Keratinocyte (primary cell): ENCODE data around the gene POR.

Experiments
- CTCF ChIP-seq, 3 experiments: IDR thresholded peaks in 1 of 3; conservative IDR thresholded peaks in 1 of 3; optimal IDR thresholded peaks in 1 of 3; 2 replicates in 2 of 3; 3 replicates in 1 of 3; pipeline versions ENCODE3 to v1.5.1; 2011; ENCODE audit warnings: low read length in 3 of 3, mild to moderate bottlenecking in 3 of 3, moderate library complexity in 2 of 3, control low read depth in 1 of 3, inconsistent platforms in 1 of 3; ENCODE audit not compliant: insufficient read depth in 2 of 3; ENCODE audit errors: extremely low read depth in 1 of 3
- EZH2 ChIP-seq: IDR thresholded peaks from one replicate; pipeline ENCODE4 v1.6.1; 2012; ENCODE audit warnings: inconsistent platforms, mild to moderate bottlenecking, low read length, moderate library complexity

GRCh38 chr7:75928568-75928914 is 13.6 kb downstream of the POR start:
- TF ChIP-seq CTCF (optimal IDR thresholded peaks at IDR 0.05 in 1 of 3, IDR thresholded peaks at IDR 0.05 in 1 of 3, conservative IDR thresholded peaks at IDR 0.05 in 1 of 3; ENCODE audit: extremely low read depth in 1 of 3, insufficient read depth in 2 of 3, low read length in 3 of 3) (no peak), EZH2 (no peak)
